ENCODE measurements around the gene SMAD9.

GRCh38 chr13:36841391-36841790, 78.6 kb downstream of the SMAD9 start:
- TF ChIP-seq, protein P1, sequence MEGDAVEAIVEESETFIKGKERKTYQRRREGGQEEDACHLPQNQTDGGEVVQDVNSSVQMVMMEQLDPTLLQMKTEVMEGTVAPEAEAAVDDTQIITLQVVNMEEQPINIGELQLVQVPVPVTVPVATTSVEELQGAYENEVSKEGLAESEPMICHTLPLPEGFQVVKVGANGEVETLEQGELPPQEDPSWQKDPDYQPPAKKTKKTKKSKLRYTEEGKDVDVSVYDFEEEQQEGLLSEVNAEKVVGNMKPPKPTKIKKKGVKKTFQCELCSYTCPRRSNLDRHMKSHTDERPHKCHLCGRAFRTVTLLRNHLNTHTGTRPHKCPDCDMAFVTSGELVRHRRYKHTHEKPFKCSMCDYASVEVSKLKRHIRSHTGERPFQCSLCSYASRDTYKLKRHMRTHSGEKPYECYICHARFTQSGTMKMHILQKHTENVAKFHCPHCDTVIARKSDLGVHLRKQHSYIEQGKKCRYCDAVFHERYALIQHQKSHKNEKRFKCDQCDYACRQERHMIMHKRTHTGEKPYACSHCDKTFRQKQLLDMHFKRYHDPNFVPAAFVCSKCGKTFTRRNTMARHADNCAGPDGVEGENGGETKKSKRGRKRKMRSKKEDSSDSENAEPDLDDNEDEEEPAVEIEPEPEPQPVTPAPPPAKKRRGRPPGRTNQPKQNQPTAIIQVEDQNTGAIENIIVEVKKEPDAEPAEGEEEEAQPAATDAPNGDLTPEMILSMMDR (IDR thresholded peaks at IDR 0.05; ENCODE audit: control extremely low read depth in 1 of 3, insufficient read depth in 1 of 3, low read depth in 1 of 3, low read length in 3 of 3) = no peak
- TF ChIP-seq USF2 (IDR thresholded peaks at IDR 0.05; ENCODE audit: low read length) = no peak
- no peak for TF ChIP-seq GABPA (IDR thresholded peaks at IDR 0.05; ENCODE audit: borderline replicate concordance, insufficient read depth, low read length)
- TF ChIP-seq POLR2A (IDR thresholded peaks at IDR 0.05; ENCODE audit: control extremely low read depth in 1 of 2, low read depth in 2 of 2, low read length in 2 of 2) = no peak
- no peak for TF ChIP-seq CHD2 (IDR thresholded peaks at IDR 0.05; ENCODE audit: low read length)
- no peak for TF ChIP-seq SUZ12 (IDR thresholded peaks at IDR 0.05; ENCODE audit: low read length)
- no peak for TF ChIP-seq EP300 (IDR thresholded peaks at IDR 0.05; ENCODE audit: borderline replicate concordance in 1 of 2, low read depth in 2 of 2, low read length in 2 of 2)
